Activated T-cell treated with anti-CD3 and anti-CD28 coated beads for 48 hours (primary cell): Measurements from ENCODE around the gene FBXW7.

Source experiments
- DNase-seq: peaks from one replicate; pipeline ENCODE4 v3.0.0-alpha.2; 2020; ENCODE audit warnings: low read depth

The FBXW7 gene

GRCh38 chr4:152471251-152471792, 64.6 kb downstream of the FBXW7 start:
- no peak for DNase-seq

- no peak for DNase-seq
These were observed 67.5 kb downstream of the FBXW7 start for GRCh38 chr4:152468408-152468807.

GRCh38 chr4:152467101-152467500, 68.8 kb downstream of the FBXW7 start:
- no peak for DNase-seq

- DNase-seq = no peak
These were observed 71.7 kb downstream of the FBXW7 start for GRCh38 chr4:152464030-152464823.

GRCh38 chr4:152463562-152463961, 72.3 kb downstream of the FBXW7 start:
- no peak for DNase-seq

- DNase-seq = no peak
These were observed 73.2 kb downstream of the FBXW7 start for GRCh38 chr4:152462695-152463094.

GRCh38 chr4:152462047-152462446, 73.8 kb downstream of the FBXW7 start:
- DNase-seq = no peak

GRCh38 chr4:152460488-152460887, 75.4 kb downstream of the FBXW7 start:
- DNase-seq = no peak

- DNase-seq = no peak
These were observed 76.6 kb downstream of the FBXW7 start for GRCh38 chr4:152459326-152459725.

- DNase-seq = no peak
These were observed 77.0 kb downstream of the FBXW7 start for GRCh38 chr4:152458801-152459302.

GRCh38 chr4:152456609-152457008, 79.3 kb downstream of the FBXW7 start:
- DNase-seq = no peak

GRCh38 chr4:152455311-152455710, 80.6 kb downstream of the FBXW7 start:
- no peak for DNase-seq

- DNase-seq = no peak
These were observed 81.4 kb downstream of the FBXW7 start for GRCh38 chr4:152454398-152455011.

- DNase-seq = no peak
These were observed 84.4 kb downstream of the FBXW7 start for GRCh38 chr4:152451496-152451895.

- DNase-seq = no peak
These were observed 87.0 kb downstream of the FBXW7 start for GRCh38 chr4:152448854-152449253.

GRCh38 chr4:152448038-152448707, 87.7 kb downstream of the FBXW7 start:
- DNase-seq = no peak

- no peak for DNase-seq
These were observed 92.0 kb downstream of the FBXW7 start for GRCh38 chr4:152443859-152444258.

GRCh38 chr4:152437561-152437960, 98.3 kb downstream of the FBXW7 start:
- no peak for DNase-seq

GRCh38 chr4:152436384-152436783, 99.5 kb downstream of the FBXW7 start:
- DNase-seq = no peak

GRCh38 chr4:152434011-152434410, 101.9 kb downstream of the FBXW7 start:
- DNase-seq = no peak

GRCh38 chr4:152431784-152432183, 104.1 kb downstream of the FBXW7 start:
- DNase-seq = no peak

- DNase-seq = no peak
These were observed 104.6 kb downstream of the FBXW7 start for GRCh38 chr4:152431291-152431690.

- DNase-seq = no peak
These were observed 105.4 kb downstream of the FBXW7 start for GRCh38 chr4:152430507-152430906.
